Calu3 (cell line): Measurements from ENCODE around the gene DTD2. TPM values are rescaled to one million over a fixed set of nuclear protein-coding genes. Genes with fewer than 3 reads are reported as not detected.

ENCODE experiments used
- Bru-seq: library from RNA; stranded (reverse); fragments of 400-500 nt; gene quantifications from one replicate; lab custom pipeline; 2021; lab: Mats Ljungman, UMichigan
- BruChase-seq, 2 experiments: library from RNA; stranded (reverse); fragments of 400-500 nt; gene quantifications; one replicate each; lab custom pipeline; 2021; lab: Mats Ljungman, UMichigan
- BruUV-seq: library from RNA; stranded (reverse); fragments of 400-500 nt; replicated peaks from 2 replicates; lab custom pipeline; 2021; lab: Mats Ljungman, UMichigan
- CTCF ChIA-PET: fragments of 300-600 bp; sonication (Branson Sonifier 250); formaldehyde crosslinking; loops from one replicate; lab custom pipeline; 2022; ENCODE audit warnings: antibody characterized with exemption; lab: Charles Lee
- DNase-seq: peaks from one replicate; pipeline ENCODE4 v3.0.0; 2022
- H3K27ac Mint-ChIP-seq: one replicate; pipeline ENCODE4 v1.8.0; 2022; ENCODE audit warnings: mixed read lengths; ENCODE audit not compliant: unreplicated experiment
- H3K27me3 Mint-ChIP-seq: one replicate; pipeline ENCODE4 v1.8.0; 2022; ENCODE audit warnings: mixed read lengths; ENCODE audit not compliant: unreplicated experiment
- H3K36me3 Mint-ChIP-seq: one replicate; pipeline ENCODE4 v1.8.0; 2022; ENCODE audit warnings: mild to moderate bottlenecking, moderate library complexity, mixed read lengths; ENCODE audit not compliant: insufficient read depth, unreplicated experiment
- H3K4me1 Mint-ChIP-seq: one replicate; pipeline ENCODE4 v1.8.0; 2022; ENCODE audit warnings: mild to moderate bottlenecking, low read depth, mixed read lengths; ENCODE audit not compliant: unreplicated experiment
- H3K4me3 Mint-ChIP-seq: one replicate; pipeline ENCODE4 v1.8.0; 2022; ENCODE audit warnings: mild to moderate bottlenecking, low read depth, moderate library complexity, mixed read lengths; ENCODE audit not compliant: unreplicated experiment
- H3K9me3 Mint-ChIP-seq: one replicate; pipeline ENCODE4 v1.8.0; 2022; ENCODE audit warnings: low read depth, mixed read lengths; ENCODE audit not compliant: unreplicated experiment
- intact Hi-C: fragments of 100-400 bp; cut with micrococcal nuclease; formaldehyde crosslinking; loops from one replicate; pipeline ENCODE4 v1.10.0; 2022; ENCODE audit not compliant: unreplicated experiment
- long read RNA-seq: library from polyadenylated mRNA; stranded (forward); transcript quantifications from one replicate; pipeline ENCODE4 v2.0.0, GENCODE V29; 2022
- total RNA-seq: library from RNA; stranded (reverse); gene quantifications from 2 replicates; pipeline ENCODE4 v1.2.3, GENCODE V29; 2022
- TF ChIP-seq, protein P1 (sequence below): fragments of 200-600 bp; IDR thresholded peaks from one replicate; pipeline ENCODE4 v1.8.0; 2022; ENCODE audit warnings: antibody characterized with exemption; ENCODE audit not compliant: unreplicated experiment

DTD2 gene
- total RNA-seq (12.2 and 13.9 TPM in 2 replicates), Bru-seq, nascent RNA (percentile 70 among the genes with signal in this experiment), BruChase-seq, experiment 1, labeled RNA remaining after a 6-hour chase (percentile 91 among the genes with signal in this experiment), BruChase-seq, experiment 2, labeled RNA remaining after a 2-hour chase (percentile 88 among the genes with signal in this experiment)
- long read RNA-seq, transcript DTD2-203 (3 exons, 823 nt), result major isoform, 5 of 8 reads
- long read RNA-seq, partial matches to known transcripts, result 0 of 8 reads
- long read RNA-seq, other reads (novel, unspliced or antisense), result 2 of 8 reads

DNA sequence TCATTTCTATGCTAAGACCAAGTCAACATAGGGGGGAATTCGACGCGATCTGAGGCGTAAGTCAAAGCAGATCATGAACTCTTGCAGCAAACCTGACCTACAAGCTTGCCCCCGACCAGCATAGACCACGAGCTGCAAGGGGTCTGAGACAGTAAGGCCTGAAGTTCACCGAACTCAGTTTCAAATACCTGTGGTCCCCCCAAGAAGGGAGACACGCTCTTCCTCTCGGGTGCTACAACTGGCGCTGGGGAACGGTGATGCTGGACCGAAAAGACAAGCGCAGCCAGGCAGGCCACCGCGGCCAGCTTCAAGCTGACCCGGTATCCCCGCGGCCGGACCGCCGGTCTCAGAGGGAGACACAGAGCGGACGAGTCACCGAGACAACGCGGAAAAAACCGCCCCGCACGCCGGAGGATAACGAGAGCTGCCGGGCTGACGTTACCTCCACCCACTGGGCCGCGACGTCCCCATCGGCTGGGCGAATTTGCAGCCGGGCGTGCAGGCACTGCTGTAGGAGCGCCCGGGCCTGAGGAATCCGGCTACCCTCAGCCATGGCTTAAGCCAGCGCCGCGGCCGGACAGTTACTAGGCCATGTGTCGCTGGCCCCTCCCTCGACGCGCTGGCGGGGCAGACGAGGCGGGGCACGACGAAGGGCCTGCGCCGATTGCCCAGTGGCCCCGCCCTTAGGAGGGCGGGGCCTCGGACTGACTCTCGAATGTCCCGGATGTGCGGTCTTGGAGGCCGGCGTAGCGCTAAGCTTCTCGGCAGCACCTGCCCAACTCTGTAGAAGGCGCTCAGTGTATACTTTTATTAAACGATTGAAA is at the start of gene DTD2:
Gene DTD2, minus strand, starts transcription at position 666 of the 824 bp plus-strand sequence. Its CDS starts 113 bp downstream, at position 553.
- H3K4me1 Mint-ChIP-seq, result no peaks in the 10 kb centered on the region
- TF ChIP-seq, protein P1, sequence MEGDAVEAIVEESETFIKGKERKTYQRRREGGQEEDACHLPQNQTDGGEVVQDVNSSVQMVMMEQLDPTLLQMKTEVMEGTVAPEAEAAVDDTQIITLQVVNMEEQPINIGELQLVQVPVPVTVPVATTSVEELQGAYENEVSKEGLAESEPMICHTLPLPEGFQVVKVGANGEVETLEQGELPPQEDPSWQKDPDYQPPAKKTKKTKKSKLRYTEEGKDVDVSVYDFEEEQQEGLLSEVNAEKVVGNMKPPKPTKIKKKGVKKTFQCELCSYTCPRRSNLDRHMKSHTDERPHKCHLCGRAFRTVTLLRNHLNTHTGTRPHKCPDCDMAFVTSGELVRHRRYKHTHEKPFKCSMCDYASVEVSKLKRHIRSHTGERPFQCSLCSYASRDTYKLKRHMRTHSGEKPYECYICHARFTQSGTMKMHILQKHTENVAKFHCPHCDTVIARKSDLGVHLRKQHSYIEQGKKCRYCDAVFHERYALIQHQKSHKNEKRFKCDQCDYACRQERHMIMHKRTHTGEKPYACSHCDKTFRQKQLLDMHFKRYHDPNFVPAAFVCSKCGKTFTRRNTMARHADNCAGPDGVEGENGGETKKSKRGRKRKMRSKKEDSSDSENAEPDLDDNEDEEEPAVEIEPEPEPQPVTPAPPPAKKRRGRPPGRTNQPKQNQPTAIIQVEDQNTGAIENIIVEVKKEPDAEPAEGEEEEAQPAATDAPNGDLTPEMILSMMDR, result no peak
- H3K36me3 Mint-ChIP-seq, result peaks cover 23% of the 10 kb centered on the region
- intact Hi-C loops, result loop anchor here (1.0 kb wide), 1 partner anchor 794 kb away; no protein-coding TSS in a partner anchor
- no peaks in the 10 kb centered on the region for H3K9me3 Mint-ChIP-seq
- H3K27me3 Mint-ChIP-seq, result no peaks in the 10 kb centered on the region
- DNase-seq, result peak; percentile 92
- CTCF ChIA-PET, result interaction anchor here (0.5 to 1.5 kb wide), 2 partner anchors 11 to 484 kb away, joined by 5 to 7 read pairs; no protein-coding TSS in a partner anchor
- H3K27ac Mint-ChIP-seq, result peak within 1 kb of the TSS; percentile 88
- TSS peak; percentile 79 for BruUV-seq
- H3K4me3 Mint-ChIP-seq, result peak within 1 kb of the TSS; percentile 92

DNA sequence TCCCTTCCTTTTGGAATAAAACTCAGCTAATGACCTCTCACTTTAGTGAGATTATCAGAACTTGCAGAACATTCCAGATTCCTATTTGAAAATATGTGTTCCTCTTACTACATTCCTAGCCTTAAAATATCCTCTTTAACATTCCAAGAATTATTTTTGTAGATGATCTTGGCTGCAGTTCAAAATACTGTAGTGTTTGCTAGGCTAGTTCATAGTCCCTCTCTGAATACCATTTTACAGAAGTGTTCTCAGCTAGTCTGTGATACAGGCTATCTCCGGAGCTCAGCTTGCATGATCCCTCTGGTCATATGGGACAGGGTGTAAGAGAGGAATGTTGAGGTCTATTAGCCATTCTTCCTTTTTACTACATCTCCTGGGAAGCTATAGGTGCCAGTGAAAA is 48.1 kb upstream of the DTD2 start:
- CTCF ChIA-PET, result interaction anchor here (1.2 kb wide), 1 partner anchor 435 kb away, joined by 3 read pairs; no protein-coding TSS in a partner anchor
- Mint-ChIP-seq H3K9me3 (no peaks in the 10 kb centered on the region), H3K27me3 (peaks cover 18% of the 10 kb centered on the region), H3K4me3 (no peak overlapping the region), H3K4me1 (no peaks in the 10 kb centered on the region), H3K27ac (no peak overlapping the region), H3K36me3 (no peaks in the 10 kb centered on the region)
- intact Hi-C loops, result loop anchor here (10.0 kb wide), 1 partner anchor 569 kb away; the partner anchor contains the start of gene ARHGAP5
- TF ChIP-seq, protein P1, result no peak
- DNase-seq, result no peak
- no TSS peak for BruUV-seq

DNA sequence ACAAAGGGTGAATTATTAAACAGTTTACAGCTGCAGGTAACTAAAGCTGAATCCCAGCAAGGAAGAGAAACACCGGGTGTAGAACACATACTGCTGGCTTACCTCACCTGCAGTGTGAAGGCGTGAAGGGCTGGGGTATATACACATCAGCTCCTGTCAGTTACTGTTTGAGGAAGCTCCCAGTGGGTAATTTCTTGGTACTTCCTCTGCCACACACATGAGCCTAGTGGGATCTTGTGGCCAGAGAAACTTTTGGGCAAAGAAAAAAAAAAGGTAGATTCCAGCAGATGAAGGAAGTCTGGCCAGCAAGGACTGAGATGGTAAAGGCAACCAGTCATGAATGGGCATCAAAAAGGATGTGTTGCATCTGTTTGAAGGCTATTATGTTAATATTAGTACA is 44.6 kb upstream of the DTD2 start:
- CTCF ChIA-PET, result interaction anchor here (1.0 kb wide), 1 partner anchor 575 kb away, joined by 3 read pairs; the partner anchor contains the start of gene ARHGAP5
- no peak for DNase-seq
- Mint-ChIP-seq H3K4me3 (no peak overlapping the region), H3K9me3 (peaks cover 3% of the 10 kb centered on the region), H3K27me3 (peaks cover 26% of the 10 kb centered on the region), H3K36me3 (no peaks in the 10 kb centered on the region), H3K4me1 (no peaks in the 10 kb centered on the region), H3K27ac (no peak overlapping the region)
- intact Hi-C loops, result loop anchor here (10.0 kb wide), 1 partner anchor 573 kb away; the partner anchor contains the start of gene ARHGAP5
- BruUV-seq, result no TSS peak
- TF ChIP-seq, protein P1, result no peak

DNA sequence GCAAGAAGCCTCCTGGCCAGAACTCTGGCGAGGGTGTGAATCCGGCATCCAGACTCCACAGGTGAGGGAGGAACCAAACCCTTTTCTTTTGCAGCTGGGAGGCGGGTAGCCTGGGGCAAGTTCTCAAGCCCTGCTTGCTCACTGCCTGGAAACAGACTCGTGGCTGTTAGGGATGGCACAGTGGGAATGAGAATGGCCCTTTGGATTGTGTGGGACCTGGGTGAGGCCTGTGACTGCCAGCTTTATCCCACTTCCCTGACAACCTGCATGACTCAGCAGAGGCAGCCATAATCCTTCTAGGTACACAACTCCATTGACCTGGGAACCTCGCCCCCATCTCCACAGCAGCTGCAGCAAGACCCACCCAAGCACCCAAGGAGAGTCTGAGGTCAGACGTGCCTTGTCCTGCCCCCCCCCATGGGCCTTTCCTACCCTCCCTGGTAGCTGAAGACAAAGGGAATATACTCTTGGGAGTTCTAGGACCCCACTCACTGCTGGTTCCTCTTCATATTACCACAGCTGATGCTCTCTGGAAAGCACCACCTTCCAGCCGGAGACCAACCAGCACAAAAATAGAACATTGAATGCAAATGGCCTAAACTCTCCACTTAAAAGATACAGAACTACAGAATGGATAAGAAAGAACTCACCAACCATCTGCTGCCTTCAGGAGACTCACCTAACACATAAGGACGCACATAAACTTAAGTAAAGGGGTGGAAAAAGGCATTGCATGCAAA is 35.6 kb upstream of the DTD2 start:
- Mint-ChIP-seq H3K4me3 (no peak overlapping the region), H3K4me1 (no peaks in the 10 kb centered on the region), H3K27me3 (peaks cover 9% of the 10 kb centered on the region), H3K9me3 (peaks cover 3% of the 10 kb centered on the region), H3K36me3 (no peaks in the 10 kb centered on the region), H3K27ac (no peak overlapping the region)
- DNase-seq, result no peak
- BruUV-seq, result no TSS peak
- intact Hi-C loops, result no loop called here
- TF ChIP-seq, protein P1, result no peak
- CTCF ChIA-PET, result no interaction called here
